IMR-90 (cell line): ENCODE data around the gene TCFL5. TPM values are rescaled to one million over a fixed set of nuclear protein-coding genes. Genes with fewer than 3 reads are reported as not detected.

Experiments
- ATAC-seq: fragments of 200-7000 bp; cut with Tn5 transposase; 2 replicates; pipeline ENCODE4 v1.9.1; 2020; ENCODE audit warnings: low read depth, mild to moderate bottlenecking, moderate library complexity
- BruUV-seq: library from RNA; stranded (reverse); fragments of 400-500 nt; replicated peaks from 2 replicates; lab custom pipeline; 2021; lab: Mats Ljungman, UMichigan
- CTCF ChIA-PET: fragments of 300-600 bp; formaldehyde crosslinking; extraction: SDS; loops from one replicate; lab custom pipeline; 2021; ENCODE audit warnings: antibody characterized with exemption; lab: Yijun Ruan, JAX
- POLR2A ChIA-PET: fragments of 300-600 bp; sonication (Branson Sonifier 250); formaldehyde crosslinking; loops from one replicate; lab custom pipeline; 2022; ENCODE audit warnings: antibody characterized with exemption; ENCODE audit not compliant: unreplicated experiment; lab: Charles Lee
- DNase-seq: peaks from one replicate; pipeline ENCODE4 v3.0.0; 2013
- H2AFZ ChIP-seq: replicated peaks from 2 replicates; pipeline ENCODE3; 2013; ENCODE audit warnings: low read length, mild to moderate bottlenecking; ENCODE audit not compliant: poor library complexity
- H2AK5ac ChIP-seq: 2 replicates; pipeline ENCODE4 v1.6.1; 2013; ENCODE audit warnings: low read depth, low read length, inconsistent platforms
- H2AK9ac ChIP-seq: replicated peaks from 2 replicates; pipeline ENCODE3; 2013; ENCODE audit warnings: mild to moderate bottlenecking, low read depth, low read length, moderate library complexity; ENCODE audit not compliant: poor library complexity
- H2BK120ac ChIP-seq: 2 replicates; pipeline ENCODE4 v1.6.1; 2013; ENCODE audit warnings: low read depth, low read length, inconsistent platforms
- H2BK15ac ChIP-seq: 3 replicates; pipeline ENCODE4 v1.6.1; 2013; ENCODE audit warnings: low read depth, low read length, inconsistent platforms
- H2BK20ac ChIP-seq: 2 replicates; pipeline ENCODE4 v1.6.1; 2013; ENCODE audit warnings: low read depth, mild to moderate bottlenecking, inconsistent platforms, low read length, moderate library complexity
- H2BK5ac ChIP-seq: 2 replicates; pipeline ENCODE4 v1.6.1; 2013; ENCODE audit warnings: mild to moderate bottlenecking, low read depth, low read length, inconsistent platforms; ENCODE audit not compliant: poor library complexity, severe bottlenecking
- H3K14ac ChIP-seq: replicated peaks from 2 replicates; pipeline ENCODE4 v1.6.1; 2013; ENCODE audit warnings: low read depth, low read length, inconsistent platforms
- H3K18ac ChIP-seq: 2 replicates; pipeline ENCODE4 v1.6.1; 2013; ENCODE audit warnings: low read depth, low read length, control low read depth
- H3K23ac ChIP-seq: 2 replicates; pipeline ENCODE4 v1.6.1; 2013; ENCODE audit warnings: low read depth, low read length, inconsistent platforms
- H3K27ac ChIP-seq: 2 replicates; pipeline ENCODE4 v1.5.1; 2013; ENCODE audit warnings: mild to moderate bottlenecking, control low read depth, low read length; ENCODE audit not compliant: insufficient read depth
- H3K27me3 ChIP-seq: 2 replicates; pipeline ENCODE4 v1.6.1; 2013; ENCODE audit warnings: low read length; ENCODE audit not compliant: control insufficient read depth, insufficient read depth
- H3K36me3 ChIP-seq: 2 replicates; pipeline ENCODE4 v1.6.1; 2013; ENCODE audit warnings: low read length, mixed read lengths; ENCODE audit not compliant: control insufficient read depth, insufficient read depth
- H3K4ac ChIP-seq: 2 replicates; pipeline ENCODE4 v1.6.1; 2013; ENCODE audit warnings: low read depth, low read length, inconsistent platforms
- H3K4me1 ChIP-seq: 2 replicates; pipeline ENCODE4 v1.6.1; 2013; ENCODE audit warnings: low read length, mixed read lengths; ENCODE audit not compliant: control insufficient read depth, insufficient read depth
- H3K4me2 ChIP-seq: 2 replicates; pipeline ENCODE4 v1.6.1; 2013; ENCODE audit warnings: low read depth, mild to moderate bottlenecking, control low read depth, low read length, moderate library complexity
- H3K4me3 ChIP-seq: 2 replicates; pipeline ENCODE4 v1.5.1; 2013; ENCODE audit warnings: low read depth, mild to moderate bottlenecking, control low read depth, low read length, moderate library complexity; ENCODE audit not compliant: insufficient read depth
- H3K56ac ChIP-seq: 2 replicates; pipeline ENCODE4 v1.6.1; 2013; ENCODE audit warnings: low read length, inconsistent platforms; ENCODE audit not compliant: insufficient read depth; ENCODE audit errors: extremely low read depth
- H3K79me1 ChIP-seq, 2 experiments: 2 replicates each; pipeline ENCODE4 v1.6.1; 2013; ENCODE audit warnings: low read length in 2 of 2, inconsistent platforms in 1 of 2, low read depth in 1 of 2
- H3K9ac ChIP-seq: 2 replicates; pipeline ENCODE4 v1.6.1; 2013; ENCODE audit warnings: low read depth, low read length, control low read depth
- H3K9me1 ChIP-seq: 2 replicates; pipeline ENCODE4 v1.6.1; 2013; ENCODE audit warnings: low read length, inconsistent platforms; ENCODE audit not compliant: insufficient read depth
- H3K9me3 ChIP-seq: 2 replicates; pipeline ENCODE4 v1.6.1; 2013; ENCODE audit warnings: low read length; ENCODE audit not compliant: control insufficient read depth, insufficient read depth
- H4K20me1 ChIP-seq: 2 replicates; pipeline ENCODE4 v1.6.1; 2013; ENCODE audit warnings: low read length, inconsistent platforms; ENCODE audit not compliant: insufficient read depth
- H4K5ac ChIP-seq: 2 replicates; pipeline ENCODE4 v1.6.1; 2013; ENCODE audit warnings: mild to moderate bottlenecking, low read depth, low read length, control low read depth
- H4K8ac ChIP-seq, 2 experiments: 2 replicates each; pipeline ENCODE4 v1.6.1; 2013; ENCODE audit warnings: low read depth in 2 of 2, low read length in 2 of 2, control low read depth in 1 of 2, inconsistent platforms in 1 of 2
- H4K91ac ChIP-seq: 2 replicates; pipeline ENCODE4 v1.6.1; 2013; ENCODE audit warnings: low read depth, low read length, inconsistent platforms; ENCODE audit not compliant: insufficient read depth
- CEBPB ChIP-seq: IDR thresholded peaks from 2 replicates; pipeline ENCODE4 v1.6.1; 2012; ENCODE audit warnings: low read depth, low read length, improper control_type of control experiment
- FOS ChIP-seq: fragments of 150-350 bp; IDR thresholded peaks from 2 replicates; pipeline ENCODE4 v1.6.1; 2016; ENCODE audit warnings: low read depth, low read length
- MAZ ChIP-seq: IDR thresholded peaks from 2 replicates; pipeline ENCODE4 v1.6.1; 2012; ENCODE audit warnings: low read depth, mild to moderate bottlenecking, low read length, improper control_type of control experiment, moderate library complexity, borderline replicate concordance
- RFX5 ChIP-seq: IDR thresholded peaks from 2 replicates; pipeline ENCODE4 v1.8.0; 2012; ENCODE audit warnings: low read depth, mild to moderate bottlenecking, low read length, moderate library complexity
- WGBS, 2 experiments: methylation state at CpG; one replicate each; pipeline versions ENCODE4 v1.1.5 to v1.1.7; 2013; ENCODE audit warnings: missing lambda C conversion rate in 2 of 2; ENCODE audit not compliant: insufficient read length in 1 of 2; ENCODE audit errors: extremely low coverage in 2 of 2; 5-methylcytosine and 5-hydroxymethylcytosine counted together
- dilution Hi-C: fragments of 300-500 bp; cut with HindIII; formaldehyde crosslinking; loops from one replicate; pipeline ENCODE4 v1.14.3; 2018; ENCODE audit warnings: low sequenced_read_pairs; ENCODE audit not compliant: unreplicated experiment
- in situ Hi-C: fragments of 300-500 bp; cut with MboI; formaldehyde crosslinking; loops from 3 replicates; pipeline ENCODE4 v1.14.3; 2019; ENCODE audit warnings: low sequenced_read_pairs, inconsistent platforms, mixed read lengths
- intact Hi-C: fragments of 100-400 bp; cut with micrococcal nuclease; formaldehyde crosslinking; loops from 2 replicates; pipeline ENCODE4 v1.10.0; 2022
- polyA plus RNA-seq, 3 experiments: library from polyadenylated mRNA; depleted of rRNA; stranded (reverse); fragments of >200 nt; gene quantifications; 2 replicates each; pipeline ENCODE4 v1.2.3, GENCODE V29; 2012; ENCODE audit warnings: low replicate concordance in 1 of 3
- total RNA-seq: library from RNA; depleted of rRNA; stranded (reverse); fragments of >200 nt; gene quantifications from 2 replicates; pipeline ENCODE4 v1.2.3, GENCODE V29; 2012
- TF ChIP-seq, protein P1 (sequence below): conservative IDR thresholded peaks from 2 replicates; pipeline ENCODE4 v1.5.1; 2012; ENCODE audit warnings: mild to moderate bottlenecking, low read depth, low read length, improper control_type of control experiment
- TF ChIP-seq, protein P2 (sequence below): fragments of 150-350 bp; IDR thresholded peaks from 2 replicates; pipeline ENCODE4 v1.6.1; 2017; ENCODE audit warnings: mild to moderate bottlenecking, antibody characterized with exemption, low read length, low read depth

Gene TCFL5
- total and polyA plus RNA-seq, 2 of the 4 experiments (the other 2 are of a cell fraction) = 6.0 to 8.2 TPM

DNA sequence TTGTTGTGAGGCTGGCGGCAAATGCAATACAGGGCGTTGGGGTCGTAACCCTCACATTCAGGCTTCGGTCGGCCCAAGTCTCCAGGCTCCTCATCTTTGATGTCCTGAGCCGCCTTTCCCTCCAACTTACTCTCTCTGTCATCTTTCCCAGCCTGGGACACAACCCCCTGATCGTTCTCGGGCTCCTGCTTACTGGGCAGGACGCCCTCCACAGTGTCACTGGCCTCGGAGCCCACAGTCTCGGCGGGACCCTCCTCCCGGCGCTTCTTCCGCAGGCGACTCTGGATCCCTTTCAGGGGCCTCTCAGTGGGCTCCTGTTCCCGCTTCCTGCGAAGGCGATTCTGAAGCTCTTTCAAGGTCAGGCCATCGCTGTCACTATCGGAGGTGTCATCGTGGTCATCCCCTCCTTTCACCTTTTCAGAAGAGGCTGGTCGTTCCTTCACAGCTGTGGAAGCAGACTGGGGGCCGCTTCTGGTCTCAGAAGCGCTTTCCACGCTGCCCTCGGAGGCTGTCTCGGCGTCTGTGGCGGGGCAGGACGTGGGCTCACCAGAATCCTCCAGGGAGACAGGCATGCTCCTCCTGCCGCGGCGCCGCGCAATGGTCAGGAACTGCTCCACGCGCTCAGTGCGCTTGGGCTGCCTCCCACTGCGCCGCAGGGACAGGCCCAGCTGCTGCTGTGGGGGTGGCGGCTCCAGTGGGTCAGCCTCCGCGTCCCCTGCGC lies 49.3 kb upstream of the TCFL5 start:
- H4K91ac ChIP-seq = no peak overlapping the region
- no peak overlapping the region for H2BK15ac ChIP-seq
- peaks cover 63% of the 10 kb centered on the region for H3K36me3 ChIP-seq

More for the DNA sequence above, 49.3 kb upstream of the TCFL5 start:
- Histone ChIP-seq H3K4me3 (no peak overlapping the region), H2BK120ac (no peak overlapping the region), H3K4ac (no peak overlapping the region), H2AFZ (no peak overlapping the region), H3K56ac (no peak overlapping the region), H3K18ac (no peak overlapping the region), H4K8ac (no peak overlapping the region), H2BK5ac (no peak overlapping the region), H3K14ac (no peak overlapping the region), H3K9me3 (no peaks in the 10 kb centered on the region), H3K27ac (no peak overlapping the region), H2AK9ac (no peak overlapping the region), H3K9ac (no peak overlapping the region), H3K4me1 (peaks cover 15% of the 10 kb centered on the region), H3K4me2 (no peak overlapping the region), H3K23ac (no peak overlapping the region), H3K27me3 (no peaks in the 10 kb centered on the region), H4K5ac (no peak overlapping the region), H3K79me1 (peaks cover 32 to 92% of the 10 kb centered on the region in 2 experiments), H2AK5ac (no peak overlapping the region), H2BK20ac (no peak overlapping the region), H3K9me1 (peaks cover 15% of the 10 kb centered on the region), H4K20me1 (peaks cover 94% of the 10 kb centered on the region)
- TSS peak; percentile 29 for BruUV-seq
- CTCF ChIA-PET = no interaction called here
- no peak for DNase-seq
- intact Hi-C loops = no loop called here
- TF ChIP-seq MAZ (no peak), CEBPB (no peak), FOS (no peak), RFX5 (no peak)
- TF ChIP-seq, protein P1, sequence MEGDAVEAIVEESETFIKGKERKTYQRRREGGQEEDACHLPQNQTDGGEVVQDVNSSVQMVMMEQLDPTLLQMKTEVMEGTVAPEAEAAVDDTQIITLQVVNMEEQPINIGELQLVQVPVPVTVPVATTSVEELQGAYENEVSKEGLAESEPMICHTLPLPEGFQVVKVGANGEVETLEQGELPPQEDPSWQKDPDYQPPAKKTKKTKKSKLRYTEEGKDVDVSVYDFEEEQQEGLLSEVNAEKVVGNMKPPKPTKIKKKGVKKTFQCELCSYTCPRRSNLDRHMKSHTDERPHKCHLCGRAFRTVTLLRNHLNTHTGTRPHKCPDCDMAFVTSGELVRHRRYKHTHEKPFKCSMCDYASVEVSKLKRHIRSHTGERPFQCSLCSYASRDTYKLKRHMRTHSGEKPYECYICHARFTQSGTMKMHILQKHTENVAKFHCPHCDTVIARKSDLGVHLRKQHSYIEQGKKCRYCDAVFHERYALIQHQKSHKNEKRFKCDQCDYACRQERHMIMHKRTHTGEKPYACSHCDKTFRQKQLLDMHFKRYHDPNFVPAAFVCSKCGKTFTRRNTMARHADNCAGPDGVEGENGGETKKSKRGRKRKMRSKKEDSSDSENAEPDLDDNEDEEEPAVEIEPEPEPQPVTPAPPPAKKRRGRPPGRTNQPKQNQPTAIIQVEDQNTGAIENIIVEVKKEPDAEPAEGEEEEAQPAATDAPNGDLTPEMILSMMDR = no peak
- TF ChIP-seq, protein P2, sequence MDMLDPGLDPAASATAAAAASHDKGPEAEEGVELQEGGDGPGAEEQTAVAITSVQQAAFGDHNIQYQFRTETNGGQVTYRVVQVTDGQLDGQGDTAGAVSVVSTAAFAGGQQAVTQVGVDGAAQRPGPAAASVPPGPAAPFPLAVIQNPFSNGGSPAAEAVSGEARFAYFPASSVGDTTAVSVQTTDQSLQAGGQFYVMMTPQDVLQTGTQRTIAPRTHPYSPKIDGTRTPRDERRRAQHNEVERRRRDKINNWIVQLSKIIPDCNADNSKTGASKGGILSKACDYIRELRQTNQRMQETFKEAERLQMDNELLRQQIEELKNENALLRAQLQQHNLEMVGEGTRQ = no peak
- dilution Hi-C loops = no loop called here
- POLR2A ChIA-PET = no interaction called here
- in situ Hi-C loops = no loop called here
- WGBS, 2 experiments = 97% methylated on average over 41 of the region's 45 CpGs; no CpG with 5 or more reads in 1 of the 2 experiments
- no peak for ATAC-seq
